ENCODE measurements around the gene RIBC1. TPM values are rescaled to one million over a fixed set of nuclear protein-coding genes. Genes with fewer than 3 reads are reported as not detected.
A peak's percentile ranks its signal among the peaks of the same experiment; 100 is the strongest.
"Not testable (repeated sequence)": the region's sequence is repeated elsewhere in the genome, so short reads cannot be mapped to it uniquely, and the experiment has no call there.

Gene RIBC1
- total and polyA plus RNA-seq, 2 experiments from 2014 or later, result 0.45 to 0.55 TPM

DNA sequence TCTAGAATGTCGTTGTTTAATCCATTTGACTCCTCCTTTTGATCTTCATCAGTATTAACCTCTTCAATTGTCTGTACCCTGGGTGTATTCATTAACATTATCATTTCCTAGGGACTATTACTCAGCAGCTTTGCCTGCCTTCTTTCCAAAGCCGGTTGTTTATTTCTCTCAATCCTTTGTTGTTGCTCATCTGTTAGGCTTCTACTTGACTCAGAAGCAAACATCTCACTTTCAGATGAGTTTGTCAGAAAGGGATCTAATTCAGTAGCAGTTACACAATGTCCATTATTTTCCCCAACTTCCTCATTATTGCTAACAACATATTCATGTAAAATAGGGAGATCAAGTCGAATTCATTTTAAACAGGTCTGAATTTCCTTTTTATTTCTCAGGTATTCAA, 33.6 kb downstream of the RIBC1 start (continued):
- TF ChIP-seq EZH2phosphoT487 (IDR thresholded peaks at IDR 0.05; ENCODE audit: unreplicated experiment) (no peak), EZH2 (IDR thresholded peaks at IDR 0.05; ENCODE audit: low read depth, unreplicated experiment) (no peak)

DNA sequence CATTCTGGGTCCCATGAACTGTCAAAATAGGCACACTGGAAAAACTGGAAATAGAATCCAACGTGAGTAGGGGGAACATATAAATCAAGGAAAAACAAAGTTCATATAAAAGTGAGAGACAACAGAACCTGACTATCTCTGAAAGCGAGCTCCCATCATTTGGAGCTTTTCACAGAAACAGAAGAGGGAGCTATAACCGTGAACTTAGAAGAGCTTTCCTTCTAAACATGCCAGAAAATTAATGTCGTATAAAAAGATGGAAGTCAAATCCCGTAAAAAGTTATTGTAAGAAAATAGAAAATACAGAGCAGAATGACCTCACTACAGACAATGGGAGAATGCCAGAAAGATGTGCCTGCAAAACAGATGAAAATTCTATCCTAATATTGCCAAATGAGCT, 35.4 kb downstream of the RIBC1 start:
- Mint-ChIP-seq H3K9me3 (no peaks in the 10 kb centered on the region; the same call in 2 of the 3 replicates), H3K4me3 (no peak overlapping the region), H3K4me1 (no peaks in the 10 kb centered on the region), H3K36me3 (ENCODE audit: low read depth) (no peaks in the 10 kb centered on the region), H3K27ac (no peak overlapping the region), H3K27me3 (ENCODE audit: insufficient read depth, low read depth, poor library complexity) (peaks cover 2% of the 10 kb centered on the region)
- H3K27ac ChIP-seq (ENCODE audit: low read depth), result no peak overlapping the region
- no peaks in the 10 kb centered on the region for H3F3A ChIP-seq (replicated peaks; ENCODE audit: low read depth)
- H3K4me1 ChIP-seq (ENCODE audit: insufficient read depth), result no peaks in the 10 kb centered on the region
- H3K36me3 ChIP-seq (ENCODE audit: insufficient read depth), result no peaks in the 10 kb centered on the region
- no peaks in the 10 kb centered on the region for H3K9me2 ChIP-seq (ENCODE audit: insufficient read depth)
- DNase-seq (ENCODE audit: low spot score) (no peak), ATAC-seq (no peak)
- TF ChIP-seq, protein P1, sequence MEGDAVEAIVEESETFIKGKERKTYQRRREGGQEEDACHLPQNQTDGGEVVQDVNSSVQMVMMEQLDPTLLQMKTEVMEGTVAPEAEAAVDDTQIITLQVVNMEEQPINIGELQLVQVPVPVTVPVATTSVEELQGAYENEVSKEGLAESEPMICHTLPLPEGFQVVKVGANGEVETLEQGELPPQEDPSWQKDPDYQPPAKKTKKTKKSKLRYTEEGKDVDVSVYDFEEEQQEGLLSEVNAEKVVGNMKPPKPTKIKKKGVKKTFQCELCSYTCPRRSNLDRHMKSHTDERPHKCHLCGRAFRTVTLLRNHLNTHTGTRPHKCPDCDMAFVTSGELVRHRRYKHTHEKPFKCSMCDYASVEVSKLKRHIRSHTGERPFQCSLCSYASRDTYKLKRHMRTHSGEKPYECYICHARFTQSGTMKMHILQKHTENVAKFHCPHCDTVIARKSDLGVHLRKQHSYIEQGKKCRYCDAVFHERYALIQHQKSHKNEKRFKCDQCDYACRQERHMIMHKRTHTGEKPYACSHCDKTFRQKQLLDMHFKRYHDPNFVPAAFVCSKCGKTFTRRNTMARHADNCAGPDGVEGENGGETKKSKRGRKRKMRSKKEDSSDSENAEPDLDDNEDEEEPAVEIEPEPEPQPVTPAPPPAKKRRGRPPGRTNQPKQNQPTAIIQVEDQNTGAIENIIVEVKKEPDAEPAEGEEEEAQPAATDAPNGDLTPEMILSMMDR (conservative IDR thresholded peaks at IDR 0.05; ENCODE audit: low read depth in 2 of 2), result peak; percentile 17 to 31; a peak in 2 of 4 replicates
- no peak for TF ChIP-seq CREB1 (CRISPR knock-in tag; IDR thresholded peaks at IDR 0.05; ENCODE audit: low read depth)
- H3K27me3 ChIP-seq (ENCODE audit: insufficient read depth), result no peaks in the 10 kb centered on the region
- H3K79me2 ChIP-seq (replicated peaks; ENCODE audit: insufficient read depth), result no peaks in the 10 kb centered on the region
- no peak overlapping the region for H2AFZ ChIP-seq
- H3K4me2 ChIP-seq, result no peak overlapping the region
- H3K4me3 ChIP-seq, result no peak overlapping the region
- no peaks in the 10 kb centered on the region for H4K20me1 ChIP-seq (replicated peaks; ENCODE audit: insufficient read depth)

DNA sequence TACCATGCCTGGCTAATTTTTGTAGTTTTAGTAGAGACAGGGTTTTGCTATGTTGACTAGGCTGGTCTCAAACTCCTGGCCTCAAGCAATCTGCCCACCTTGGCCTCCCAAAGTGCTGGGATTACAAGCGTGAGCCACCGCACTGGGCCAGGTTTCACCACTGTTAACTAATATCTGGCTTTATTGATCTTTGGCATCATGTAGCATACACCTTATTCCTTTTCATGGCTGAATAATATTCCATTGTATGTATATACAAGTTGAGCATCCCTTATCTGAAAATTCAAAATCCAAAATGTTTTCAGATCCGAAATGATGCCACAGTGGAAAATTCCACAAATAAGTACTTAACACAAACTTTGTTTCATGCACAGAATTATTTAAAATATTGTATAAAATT, 46.0 kb downstream of the RIBC1 start:
- not testable (repeated sequence) for H3K4me1 Mint-ChIP-seq; H4K20me1 ChIP-seq (replicated peaks; ENCODE audit: insufficient read depth); H3K27me3 Mint-ChIP-seq (ENCODE audit: insufficient read depth, low read depth, poor library complexity); H3K36me3 Mint-ChIP-seq (ENCODE audit: low read depth); H3K9me2 ChIP-seq (ENCODE audit: insufficient read depth); H3K4me1 ChIP-seq (ENCODE audit: insufficient read depth); DNase-seq (ENCODE audit: low spot score); H3K4me3 ChIP-seq; H3K4me3 Mint-ChIP-seq; H3K27ac ChIP-seq (ENCODE audit: low read depth); H3F3A ChIP-seq (replicated peaks; ENCODE audit: low read depth); H3K27me3 ChIP-seq (ENCODE audit: insufficient read depth); H3K4me2 ChIP-seq; H3K36me3 ChIP-seq (ENCODE audit: insufficient read depth); ATAC-seq; H3K27ac Mint-ChIP-seq; H3K79me2 ChIP-seq (replicated peaks; ENCODE audit: insufficient read depth); H3K9me3 Mint-ChIP-seq; H2AFZ ChIP-seq

DNA sequence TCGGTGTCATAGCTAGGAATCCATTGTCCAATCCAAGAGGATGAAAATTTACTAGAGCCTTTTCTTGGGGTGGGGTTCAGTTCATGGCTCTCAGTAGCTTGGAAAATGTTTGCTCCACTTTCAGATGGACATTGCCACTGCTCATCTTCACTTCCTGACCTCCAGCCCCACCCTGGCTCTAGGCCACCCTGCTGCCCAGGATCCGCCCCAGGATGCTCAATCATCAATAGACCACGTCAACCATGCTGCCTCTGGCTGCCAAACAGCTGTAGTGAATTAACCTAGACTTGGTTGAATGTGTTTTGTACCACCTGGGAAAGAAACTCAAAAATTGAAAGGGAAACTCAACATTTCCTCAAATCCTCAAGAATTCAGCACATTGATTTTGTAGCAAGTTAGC, 48.7 kb downstream of the RIBC1 start:
- Histone ChIP-seq H3K27me3 (ENCODE audit: insufficient read depth) (no peaks in the 10 kb centered on the region), H2AFZ (no peak overlapping the region), H3K4me2 (no peak overlapping the region), H3K27ac (ENCODE audit: low read depth) (no peak overlapping the region), H4K20me1 (replicated peaks; ENCODE audit: insufficient read depth) (no peaks in the 10 kb centered on the region), H3K4me3 (no peak overlapping the region), H3K79me2 (replicated peaks; ENCODE audit: insufficient read depth) (no peaks in the 10 kb centered on the region), H3K9me2 (ENCODE audit: insufficient read depth) (no peaks in the 10 kb centered on the region), H3F3A (replicated peaks; ENCODE audit: low read depth) (no peaks in the 10 kb centered on the region), H3K36me3 (ENCODE audit: insufficient read depth) (no peaks in the 10 kb centered on the region), H3K4me1 (ENCODE audit: insufficient read depth) (no peaks in the 10 kb centered on the region)
- no peaks in the 10 kb centered on the region for H3K4me1 Mint-ChIP-seq
- DNase-seq (ENCODE audit: low spot score) (no peak), ATAC-seq (no peak)
- H3K27me3 Mint-ChIP-seq (ENCODE audit: insufficient read depth, low read depth, poor library complexity), result peaks cover 6% of the 10 kb centered on the region
- no peaks in the 10 kb centered on the region for H3K9me3 Mint-ChIP-seq
- H3K27ac Mint-ChIP-seq, result no peak overlapping the region
- no peaks in the 10 kb centered on the region for H3K36me3 Mint-ChIP-seq (ENCODE audit: low read depth)
- no peak overlapping the region for H3K4me3 Mint-ChIP-seq
- TF ChIP-seq, protein P2, sequence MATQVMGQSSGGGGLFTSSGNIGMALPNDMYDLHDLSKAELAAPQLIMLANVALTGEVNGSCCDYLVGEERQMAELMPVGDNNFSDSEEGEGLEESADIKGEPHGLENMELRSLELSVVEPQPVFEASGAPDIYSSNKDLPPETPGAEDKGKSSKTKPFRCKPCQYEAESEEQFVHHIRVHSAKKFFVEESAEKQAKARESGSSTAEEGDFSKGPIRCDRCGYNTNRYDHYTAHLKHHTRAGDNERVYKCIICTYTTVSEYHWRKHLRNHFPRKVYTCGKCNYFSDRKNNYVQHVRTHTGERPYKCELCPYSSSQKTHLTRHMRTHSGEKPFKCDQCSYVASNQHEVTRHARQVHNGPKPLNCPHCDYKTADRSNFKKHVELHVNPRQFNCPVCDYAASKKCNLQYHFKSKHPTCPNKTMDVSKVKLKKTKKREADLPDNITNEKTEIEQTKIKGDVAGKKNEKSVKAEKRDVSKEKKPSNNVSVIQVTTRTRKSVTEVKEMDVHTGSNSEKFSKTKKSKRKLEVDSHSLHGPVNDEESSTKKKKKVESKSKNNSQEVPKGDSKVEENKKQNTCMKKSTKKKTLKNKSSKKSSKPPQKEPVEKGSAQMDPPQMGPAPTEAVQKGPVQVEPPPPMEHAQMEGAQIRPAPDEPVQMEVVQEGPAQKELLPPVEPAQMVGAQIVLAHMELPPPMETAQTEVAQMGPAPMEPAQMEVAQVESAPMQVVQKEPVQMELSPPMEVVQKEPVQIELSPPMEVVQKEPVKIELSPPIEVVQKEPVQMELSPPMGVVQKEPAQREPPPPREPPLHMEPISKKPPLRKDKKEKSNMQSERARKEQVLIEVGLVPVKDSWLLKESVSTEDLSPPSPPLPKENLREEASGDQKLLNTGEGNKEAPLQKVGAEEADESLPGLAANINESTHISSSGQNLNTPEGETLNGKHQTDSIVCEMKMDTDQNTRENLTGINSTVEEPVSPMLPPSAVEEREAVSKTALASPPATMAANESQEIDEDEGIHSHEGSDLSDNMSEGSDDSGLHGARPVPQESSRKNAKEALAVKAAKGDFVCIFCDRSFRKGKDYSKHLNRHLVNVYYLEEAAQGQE (IDR thresholded peaks at IDR 0.05; ENCODE audit: unreplicated experiment), result no peak
- no peak for TF ChIP-seq ZNF114 (CRISPR knock-in tag; IDR thresholded peaks at IDR 0.05)
- TF ChIP-seq ZNF331 (CRISPR knock-in tag; IDR thresholded peaks at IDR 0.05; ENCODE audit: low read depth), result no peak
- TF ChIP-seq STAT1 (IDR thresholded peaks at IDR 0.05; ENCODE audit: unreplicated experiment), result no peak
- TF ChIP-seq, protein P1 (conservative IDR thresholded peaks at IDR 0.05; ENCODE audit: low read depth in 2 of 2), result no peak
- TF ChIP-seq EZH2phosphoT487 (IDR thresholded peaks at IDR 0.05; ENCODE audit: unreplicated experiment), result no peak
- TF ChIP-seq, protein P3, sequence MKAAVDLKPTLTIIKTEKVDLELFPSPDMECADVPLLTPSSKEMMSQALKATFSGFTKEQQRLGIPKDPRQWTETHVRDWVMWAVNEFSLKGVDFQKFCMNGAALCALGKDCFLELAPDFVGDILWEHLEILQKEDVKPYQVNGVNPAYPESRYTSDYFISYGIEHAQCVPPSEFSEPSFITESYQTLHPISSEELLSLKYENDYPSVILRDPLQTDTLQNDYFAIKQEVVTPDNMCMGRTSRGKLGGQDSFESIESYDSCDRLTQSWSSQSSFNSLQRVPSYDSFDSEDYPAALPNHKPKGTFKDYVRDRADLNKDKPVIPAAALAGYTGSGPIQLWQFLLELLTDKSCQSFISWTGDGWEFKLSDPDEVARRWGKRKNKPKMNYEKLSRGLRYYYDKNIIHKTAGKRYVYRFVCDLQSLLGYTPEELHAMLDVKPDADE (IDR thresholded peaks at IDR 0.05), result no peak
- no peak for TF ChIP-seq EZH2 (IDR thresholded peaks at IDR 0.05; ENCODE audit: low read depth, unreplicated experiment)

Data from GM23338 (cell line).